HEK293 (cell line): Measurements from ENCODE around the gene SNX6.
A peak's percentile ranks its signal among the peaks of the same experiment; 100 is the strongest.

Source experiments
- CTCF ChIA-PET: fragments of 350-600 bp; formaldehyde crosslinking; extraction: SDS; loops from one replicate; lab custom pipeline; 2021; ENCODE audit warnings: antibody characterized with exemption; lab: Yijun Ruan, JAX
- POLR2A ChIA-PET: fragments of 300-600 bp; formaldehyde crosslinking; extraction: SDS; loops from one replicate; lab custom pipeline; 2020; ENCODE audit warnings: antibody characterized with exemption, inconsistent platforms; lab: Yijun Ruan, JAX
- H3K27ac ChIP-seq: fragments of 200-500 bp; sonication (Bioruptor generic); 2 replicates; pipeline ENCODE4 v1.5.1; 2014; ENCODE audit warnings: low read depth, low read length, control low read depth, inconsistent platforms; ENCODE audit errors: extremely low read depth
- H3K36me3 ChIP-seq, 2 experiments: fragments of 200-500 bp in 1 of 2; sonication (Bioruptor generic) in 1 of 2; 1 replicate in 1 of 2; 2 replicates in 1 of 2; pipeline ENCODE4 v1.5.1; 2014 to 2017; ENCODE audit warnings: inconsistent platforms in 2 of 2, low read length in 2 of 2; ENCODE audit not compliant: control insufficient read depth in 2 of 2, insufficient read depth in 1 of 2
- H3K4me1 ChIP-seq: fragments of 200-500 bp; sonication (Bioruptor generic); 2 replicates; pipeline ENCODE4 v1.5.1; 2014; ENCODE audit warnings: mild to moderate bottlenecking, low read length, inconsistent platforms; ENCODE audit not compliant: control insufficient read depth, insufficient read depth
- H3K4me3 ChIP-seq: 2 replicates; pipeline ENCODE4 v1.5.1; 2011; ENCODE audit warnings: low read depth, mild to moderate bottlenecking, control low read depth, low read length, moderate library complexity
- H3K9me3 ChIP-seq: fragments of 200-500 bp; sonication (Bioruptor generic); 2 replicates; pipeline ENCODE4 v1.5.1; 2014; ENCODE audit warnings: low read depth, low read length, inconsistent platforms; ENCODE audit not compliant: control insufficient read depth, insufficient read depth
- EGR2 ChIP-seq: fragments of 450-650 bp; formaldehyde crosslinking; IDR thresholded peaks from 2 replicates; pipeline ENCODE4 v1.5.1; 2016; ENCODE audit warnings: low read depth, missing biosample characterization, missing genetic modification characterization
- FEZF1 ChIP-seq: fragments of 450-650 bp; formaldehyde crosslinking; IDR thresholded peaks from 2 replicates; pipeline ENCODE4 v1.5.1; 2016; ENCODE audit warnings: missing biosample characterization, missing genetic modification characterization
- GLIS1 ChIP-seq: fragments of 450-650 bp; formaldehyde crosslinking; IDR thresholded peaks from 2 replicates; pipeline ENCODE4 v1.5.1; 2016; ENCODE audit warnings: missing biosample characterization, missing genetic modification characterization
- HOXD13 ChIP-seq: sonication (generic); formaldehyde crosslinking; IDR thresholded peaks from 2 replicates; pipeline ENCODE4 v1.8.0; 2022; ENCODE audit warnings: missing genetic modification reagents, borderline replicate concordance
- OSR2 ChIP-seq: fragments of 450-650 bp; formaldehyde crosslinking; IDR thresholded peaks from 2 replicates; pipeline ENCODE4 v1.5.1; 2016; ENCODE audit warnings: missing biosample characterization, missing genetic modification characterization
- PATZ1 ChIP-seq: fragments of 450-650 bp; formaldehyde crosslinking; IDR thresholded peaks from 2 replicates; pipeline ENCODE4 v1.5.1; 2016; ENCODE audit warnings: missing biosample characterization, missing genetic modification characterization
- SP2 ChIP-seq: fragments of 450-650 bp; formaldehyde crosslinking; IDR thresholded peaks from 2 replicates; pipeline ENCODE4 v1.5.1; 2016; ENCODE audit warnings: missing biosample characterization, missing genetic modification characterization
- SP7 ChIP-seq: fragments of 450-650 bp; formaldehyde crosslinking; IDR thresholded peaks from 2 replicates; pipeline ENCODE4 v1.5.1; 2016; ENCODE audit warnings: missing biosample characterization, missing genetic modification characterization
- ZBTB11 ChIP-seq: fragments of 450-650 bp; formaldehyde crosslinking; conservative IDR thresholded peaks from 2 replicates; pipeline ENCODE4 v1.5.1; 2016; ENCODE audit warnings: low read depth, missing biosample characterization, missing genetic modification characterization
- ZBTB20 ChIP-seq: fragments of 450-650 bp; formaldehyde crosslinking; IDR thresholded peaks from 2 replicates; pipeline ENCODE4 v1.5.1; 2016; ENCODE audit warnings: missing biosample characterization, missing genetic modification characterization
- ZNF146 ChIP-seq: fragments of 450-650 bp; formaldehyde crosslinking; IDR thresholded peaks from 2 replicates; pipeline ENCODE4 v1.5.1; 2016; ENCODE audit warnings: missing biosample characterization, missing genetic modification characterization
- ZNF302 ChIP-seq: fragments of 450-650 bp; formaldehyde crosslinking; IDR thresholded peaks from 2 replicates; pipeline ENCODE4 v1.5.1; 2016; ENCODE audit warnings: missing biosample characterization, missing genetic modification characterization, low read depth
- ZNF335 ChIP-seq: fragments of 450-650 bp; formaldehyde crosslinking; conservative IDR thresholded peaks from 2 replicates; pipeline ENCODE4 v1.5.1; 2016; ENCODE audit warnings: missing biosample characterization, missing genetic modification characterization
- ZNF354C ChIP-seq: fragments of 450-650 bp; formaldehyde crosslinking; IDR thresholded peaks from 2 replicates; pipeline ENCODE4 v1.5.1; 2016; ENCODE audit warnings: missing biosample characterization, missing genetic modification characterization, low read depth, borderline replicate concordance
- ZNF404 ChIP-seq: fragments of 450-650 bp; formaldehyde crosslinking; IDR thresholded peaks from 2 replicates; pipeline ENCODE4 v1.5.1; 2017; ENCODE audit warnings: missing biosample characterization, missing genetic modification characterization
- ZNF416 ChIP-seq: fragments of 450-650 bp; formaldehyde crosslinking; IDR thresholded peaks from 2 replicates; pipeline ENCODE4 v1.5.1; 2016; ENCODE audit warnings: missing biosample characterization, missing genetic modification characterization
- ZNF433 ChIP-seq: fragments of 450-650 bp; formaldehyde crosslinking; IDR thresholded peaks from 2 replicates; pipeline ENCODE4 v1.5.1; 2016; ENCODE audit warnings: missing biosample characterization, missing genetic modification characterization, low read depth
- ZNF514 ChIP-seq: fragments of 450-650 bp; formaldehyde crosslinking; IDR thresholded peaks from 2 replicates; pipeline ENCODE4 v1.5.1; 2016; ENCODE audit warnings: missing biosample characterization, missing genetic modification characterization
- ZNF544 ChIP-seq: fragments of 450-650 bp; formaldehyde crosslinking; IDR thresholded peaks from 2 replicates; pipeline ENCODE4 v1.5.0; 2017; ENCODE audit warnings: missing biosample characterization, missing genetic modification characterization
- ZNF561 ChIP-seq: fragments of 450-650 bp; IDR thresholded peaks from 2 replicates; pipeline ENCODE4 v1.5.1; 2018; ENCODE audit warnings: missing biosample characterization, missing genetic modification characterization, borderline replicate concordance
- ZNF692 ChIP-seq: fragments of 450-650 bp; formaldehyde crosslinking; IDR thresholded peaks from 2 replicates; pipeline ENCODE4 v1.5.1; 2016; ENCODE audit warnings: missing biosample characterization, missing genetic modification characterization
- ZSCAN30 ChIP-seq: fragments of 450-650 bp; IDR thresholded peaks from 2 replicates; pipeline ENCODE4 v1.5.1; 2018; ENCODE audit warnings: missing biosample characterization, mild to moderate bottlenecking, missing genetic modification characterization, moderate library complexity
- ZSCAN4 ChIP-seq: fragments of 450-650 bp; formaldehyde crosslinking; IDR thresholded peaks from 2 replicates; pipeline ENCODE4 v1.5.1; 2017; ENCODE audit warnings: missing biosample characterization, missing genetic modification characterization
- TF ChIP-seq, protein P1 (sequence below): fragments of 450-650 bp; formaldehyde crosslinking; IDR thresholded peaks from 2 replicates; pipeline ENCODE4 v1.5.1; 2017; ENCODE audit warnings: missing biosample characterization, missing genetic modification characterization
- TF ChIP-seq, protein P2 (sequence below): fragments of 450-650 bp; formaldehyde crosslinking; IDR thresholded peaks from 2 replicates; pipeline ENCODE4 v1.5.1; 2017; ENCODE audit warnings: missing biosample characterization, missing genetic modification characterization

Gene SNX6

DNA sequence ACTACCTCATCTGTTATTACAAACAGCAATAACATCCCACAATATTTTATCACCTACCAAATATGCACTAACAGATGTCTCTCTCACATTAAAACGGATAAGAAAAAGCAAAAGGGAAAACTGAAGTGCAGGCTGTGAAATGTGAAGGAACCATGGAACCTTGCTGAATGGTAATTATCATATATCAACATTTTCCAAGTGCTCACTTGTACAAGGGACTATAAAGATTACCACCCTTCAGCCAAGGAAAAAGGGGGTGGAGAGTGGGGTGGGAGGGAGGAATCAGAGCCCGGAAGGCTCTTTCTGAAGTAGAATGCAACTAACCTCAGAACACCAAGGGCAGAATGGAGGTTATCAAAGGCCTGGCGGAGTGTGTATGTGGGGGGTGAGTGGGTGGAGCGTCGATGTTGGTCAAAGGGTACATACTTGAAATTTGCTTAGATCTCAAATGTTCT is 1.2 kb downstream of the SNX6 start:
- no peaks in the 10 kb centered on the region for H3K4me1 ChIP-seq
- TF ChIP-seq SP7 (no peak; the same call in 1 of the 2 replicates), FEZF1 (tag by site-specific recombination) (peak; percentile 56; the same call in 1 of the 2 replicates), ZBTB11 (tag by site-specific recombination) (no peak), SP2 (peak; percentile 18), ZNF146 (tag by site-specific recombination) (no peak), ZNF544 (tag by site-specific recombination) (no peak), PATZ1 (tag by site-specific recombination) (peak; percentile 17; the same call in 1 of the 2 replicates), GLIS1 (tag by site-specific recombination) (peak; percentile 46), ZSCAN30 (tag by site-specific recombination) (peak; percentile 75; the same call in 1 of the 2 replicates), EGR2 (peak; percentile 49; the same call in 1 of the 2 replicates), ZNF561 (tag by site-specific recombination) (0 out of 2 replicates have a peak, but pooled peaks have one; percentile 23), ZBTB20 (tag by site-specific recombination) (peak; percentile 20), ZNF354C (tag by site-specific recombination) (no peak), ZNF335 (no peak)
- TF ChIP-seq, protein P1, sequence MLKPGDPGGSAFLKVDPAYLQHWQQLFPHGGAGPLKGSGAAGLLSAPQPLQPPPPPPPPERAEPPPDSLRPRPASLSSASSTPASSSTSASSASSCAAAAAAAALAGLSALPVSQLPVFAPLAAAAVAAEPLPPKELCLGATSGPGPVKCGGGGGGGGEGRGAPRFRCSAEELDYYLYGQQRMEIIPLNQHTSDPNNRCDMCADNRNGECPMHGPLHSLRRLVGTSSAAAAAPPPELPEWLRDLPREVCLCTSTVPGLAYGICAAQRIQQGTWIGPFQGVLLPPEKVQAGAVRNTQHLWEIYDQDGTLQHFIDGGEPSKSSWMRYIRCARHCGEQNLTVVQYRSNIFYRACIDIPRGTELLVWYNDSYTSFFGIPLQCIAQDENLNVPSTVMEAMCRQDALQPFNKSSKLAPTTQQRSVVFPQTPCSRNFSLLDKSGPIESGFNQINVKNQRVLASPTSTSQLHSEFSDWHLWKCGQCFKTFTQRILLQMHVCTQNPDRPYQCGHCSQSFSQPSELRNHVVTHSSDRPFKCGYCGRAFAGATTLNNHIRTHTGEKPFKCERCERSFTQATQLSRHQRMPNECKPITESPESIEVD (tag by site-specific recombination): peak; percentile 56; the same call in 1 of the 2 replicates
- TF ChIP-seq, protein P2, sequence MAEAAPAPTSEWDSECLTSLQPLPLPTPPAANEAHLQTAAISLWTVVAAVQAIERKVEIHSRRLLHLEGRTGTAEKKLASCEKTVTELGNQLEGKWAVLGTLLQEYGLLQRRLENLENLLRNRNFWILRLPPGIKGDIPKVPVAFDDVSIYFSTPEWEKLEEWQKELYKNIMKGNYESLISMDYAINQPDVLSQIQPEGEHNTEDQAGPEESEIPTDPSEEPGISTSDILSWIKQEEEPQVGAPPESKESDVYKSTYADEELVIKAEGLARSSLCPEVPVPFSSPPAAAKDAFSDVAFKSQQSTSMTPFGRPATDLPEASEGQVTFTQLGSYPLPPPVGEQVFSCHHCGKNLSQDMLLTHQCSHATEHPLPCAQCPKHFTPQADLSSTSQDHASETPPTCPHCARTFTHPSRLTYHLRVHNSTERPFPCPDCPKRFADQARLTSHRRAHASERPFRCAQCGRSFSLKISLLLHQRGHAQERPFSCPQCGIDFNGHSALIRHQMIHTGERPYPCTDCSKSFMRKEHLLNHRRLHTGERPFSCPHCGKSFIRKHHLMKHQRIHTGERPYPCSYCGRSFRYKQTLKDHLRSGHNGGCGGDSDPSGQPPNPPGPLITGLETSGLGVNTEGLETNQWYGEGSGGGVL (tag by site-specific recombination): peak; percentile 63
- TF ChIP-seq, all 188 proteins: peak for 10
- ChIA-PET POLR2A (no interaction called here), CTCF (no interaction called here)
- H3K27ac ChIP-seq: peak overlapping the region; percentile 91; the same call in 1 of the 2 replicates
- peak overlapping the region; percentile 91 for H3K4me3 ChIP-seq
- no peaks in the 10 kb centered on the region for H3K9me3 ChIP-seq
- peaks cover 12 to 17% of the 10 kb centered on the region in 2 experiments for H3K36me3 ChIP-seq

- no peaks in the 10 kb centered on the region for H3K9me3 ChIP-seq
- ChIA-PET CTCF (no interaction called here), POLR2A (no interaction called here)
- peaks cover 34 to 37% of the 10 kb centered on the region in 2 experiments for H3K36me3 ChIP-seq
- no peak overlapping the region for H3K27ac ChIP-seq
- no peaks in the 10 kb centered on the region for H3K4me1 ChIP-seq
- no peak overlapping the region for H3K4me3 ChIP-seq
- TF ChIP-seq OSR2: no peak
- TF ChIP-seq ZNF416 (tag by site-specific recombination): no peak
- no peak for TF ChIP-seq ZNF514 (tag by site-specific recombination)
- no peak for TF ChIP-seq HOXD13 (CRISPR knock-in tag)
- TF ChIP-seq ZNF433 (tag by site-specific recombination): no peak
- TF ChIP-seq ZSCAN4 (tag by site-specific recombination): no peak
- no peak for TF ChIP-seq ZNF692 (tag by site-specific recombination)
- no peak for TF ChIP-seq ZNF302
- TF ChIP-seq ZNF404 (tag by site-specific recombination): no peak
Observed at GRCh38 chr14:34623506-34623905, 6.4 kb downstream of the SNX6 start.
